Esophagus muscularis mucosa (tissue), 4 donors: ENCODE results near the gene TOPORS. TPM values are rescaled to one million over a fixed set of nuclear protein-coding genes. Genes with fewer than 3 reads are reported as not detected.

Experiments
- DNase-seq: peaks from one replicate; pipeline ENCODE4 v3.0.0-alpha.2; 2017; ENCODE audit errors: extremely low spot score
- H3K27ac ChIP-seq, 4 donors: fragments of 200-600 bp; sonication (generic); replicated peaks in 1 of 4; 1 replicate in 3 of 4; 2 replicates in 1 of 4; pipeline ENCODE4 v1.5.1; 2016 to 2019; ENCODE audit warnings: mild to moderate bottlenecking in 1 of 4
- H3K27me3 ChIP-seq, 4 donors: fragments of 200-600 bp; sonication (generic); one replicate each; pipeline versions ENCODE4 v1.5.1 to v1.6.0; 2016 to 2019
- H3K36me3 ChIP-seq, 4 donors: fragments of 200-600 bp; sonication (generic); one replicate each; pipeline ENCODE4 v1.5.1; 2016 to 2019
- H3K4me1 ChIP-seq, 4 donors: fragments of 200-600 bp; sonication (generic); one replicate each; pipeline ENCODE4 v1.5.1; 2016 to 2019
- H3K4me3 ChIP-seq, 4 donors: fragments of 200-600 bp; sonication (generic); 1 replicate in 2 of 4; 2 replicates in 2 of 4; pipeline ENCODE4 v1.5.1; 2016 to 2019; ENCODE audit warnings: mild to moderate bottlenecking in 4 of 4, moderate library complexity in 1 of 4
- H3K9me3 ChIP-seq, 4 donors: fragments of 200-600 bp; sonication (generic); 1 replicate in 3 of 4; 2 replicates in 1 of 4; pipeline ENCODE4 v1.5.1; 2016 to 2019
- CTCF ChIP-seq, 3 experiments: fragments of 200-600 bp in 2 of 3; fragments of 450-650 bp in 1 of 3; sonication (generic) in 2 of 3; IDR thresholded peaks; one replicate each; pipeline ENCODE4 v1.5.1; 2017 to 2019; ENCODE audit warnings: antibody characterized with exemption in 3 of 3, mild to moderate bottlenecking in 2 of 3, moderate library complexity in 1 of 3
- EP300 ChIP-seq: sonication (generic); formaldehyde crosslinking; IDR thresholded peaks from one replicate; pipeline ENCODE4 v1.6.1; 2017; ENCODE audit warnings: antibody characterized with exemption
- POLR2A ChIP-seq: fragments of 450-650 bp; IDR thresholded peaks from one replicate; pipeline ENCODE4 v1.6.1; 2017; ENCODE audit warnings: antibody characterized with exemption, moderate library complexity, mild to moderate bottlenecking, low read depth
- POLR2AphosphoS5 ChIP-seq, 2 donors: sonication (generic); formaldehyde crosslinking; IDR thresholded peaks; one replicate each; pipeline ENCODE4 v1.6.1; 2017; ENCODE audit warnings: antibody characterized with exemption in 2 of 2
- WGBS: methylation state at CpG from one replicate; pipeline ENCODE4 v1.1.5; 2018; 5-methylcytosine and 5-hydroxymethylcytosine counted together
- intact Hi-C: fragments of 100-400 bp; cut with DNase I; formaldehyde crosslinking; loops from one replicate; pipeline ENCODE4 v1.15.1; 2023
- total RNA-seq, 4 donors: library from RNA; depleted of rRNA; stranded (reverse); fragments of >200 nt; gene quantifications; one replicate each; pipeline versions ENCODE4 v1.1.0 to v1.2.1, GENCODE V29; 2016

Gene TOPORS
- total RNA-seq, 4 donors from 2014 or later: 16.5 to 25.9 (median 21.7) TPM

GRCh38 chr9:32570262-32570661, 17.9 kb upstream of the TOPORS start:
- intact Hi-C loops: loop anchor here (5.0 kb wide), 1 partner anchor 43 kb away; the partner anchor contains the start of gene RIGI
- H3K4me3 ChIP-seq: no peak overlapping the region
- no peaks in the 10 kb centered on the region for H3K27me3 ChIP-seq
- H3K36me3 ChIP-seq: peaks cover 16 to 50% (median 30%) of the 10 kb centered on the region in 4 donors
- no peak for TF ChIP-seq EP300
- TF ChIP-seq POLR2AphosphoS5 (IDR thresholded peaks at IDR 0.05): no peak
- TF ChIP-seq POLR2A: no peak
- no peak for TF ChIP-seq CTCF (IDR thresholded peaks at IDR 0.05)
- H3K9me3 ChIP-seq: no peaks in the 10 kb centered on the region
- no peak for DNase-seq
- no peak overlapping the region for H3K27ac ChIP-seq
- peaks cover 24 to 39% (median 30%) of the 10 kb centered on the region in 4 donors for H3K4me1 ChIP-seq
- 88% methylated on average over 4 of the region's 4 CpGs for WGBS

- intact Hi-C loops: no loop called here
- H3K4me1 ChIP-seq: peaks cover 10 to 26% (median 19%) of the 10 kb centered on the region in 4 donors
- TF ChIP-seq POLR2A (no peak), POLR2AphosphoS5 (IDR thresholded peaks at IDR 0.05) (no peak), CTCF (IDR thresholded peaks at IDR 0.05) (no peak), EP300 (no peak)
- no peak for DNase-seq
- no peak overlapping the region for H3K4me3 ChIP-seq
- no peak overlapping the region for H3K27ac ChIP-seq
- no peaks in the 10 kb centered on the region for H3K9me3 ChIP-seq
- H3K27me3 ChIP-seq: no peaks in the 10 kb centered on the region
- 93% methylated on average over 18 of the region's 26 CpGs for WGBS
- peaks cover 16 to 64% (median 39%) of the 10 kb centered on the region in 4 donors for H3K36me3 ChIP-seq
Measured at GRCh38 chr9:32566770-32567169, 14.4 kb upstream of the TOPORS start.

GRCh38 chr9:32565967-32566366, 13.6 kb upstream of the TOPORS start:
- H3K27me3 ChIP-seq: no peaks in the 10 kb centered on the region
- no peaks in the 10 kb centered on the region for H3K9me3 ChIP-seq
- H3K4me3 ChIP-seq: no peak overlapping the region
- intact Hi-C loops: no loop called here
- H3K4me1 ChIP-seq: peaks cover 2 to 18% (median 11%) of the 10 kb centered on the region in 4 donors
- WGBS: 91% methylated on average over 6 of the region's 6 CpGs
- H3K36me3 ChIP-seq: peaks cover 16 to 64% (median 39%) of the 10 kb centered on the region in 4 donors
- no peak for DNase-seq
- TF ChIP-seq CTCF (IDR thresholded peaks at IDR 0.05) (no peak), EP300 (no peak), POLR2A (no peak), POLR2AphosphoS5 (IDR thresholded peaks at IDR 0.05) (no peak)
- no peak overlapping the region for H3K27ac ChIP-seq

- no peak overlapping the region for H3K27ac ChIP-seq
- no peak overlapping the region for H3K4me3 ChIP-seq
- H3K9me3 ChIP-seq: no peaks in the 10 kb centered on the region
- H3K27me3 ChIP-seq: no peaks in the 10 kb centered on the region
- peaks cover 0 to 12% (median 2%) of the 10 kb centered on the region in 4 donors for H3K4me1 ChIP-seq
- WGBS: 67% methylated on average over 3 of the region's 3 CpGs
- no peak for TF ChIP-seq POLR2A
- no peak for TF ChIP-seq POLR2AphosphoS5 (IDR thresholded peaks at IDR 0.05)
- TF ChIP-seq EP300: no peak
- no peak for TF ChIP-seq CTCF (IDR thresholded peaks at IDR 0.05)
- intact Hi-C loops: no loop called here
- H3K36me3 ChIP-seq: peaks cover 0 to 20% (median 2%) of the 10 kb centered on the region in 4 donors
- DNase-seq: no peak
Measured at GRCh38 chr9:32558408-32558934, 6.1 kb upstream of the TOPORS start.

DNA sequence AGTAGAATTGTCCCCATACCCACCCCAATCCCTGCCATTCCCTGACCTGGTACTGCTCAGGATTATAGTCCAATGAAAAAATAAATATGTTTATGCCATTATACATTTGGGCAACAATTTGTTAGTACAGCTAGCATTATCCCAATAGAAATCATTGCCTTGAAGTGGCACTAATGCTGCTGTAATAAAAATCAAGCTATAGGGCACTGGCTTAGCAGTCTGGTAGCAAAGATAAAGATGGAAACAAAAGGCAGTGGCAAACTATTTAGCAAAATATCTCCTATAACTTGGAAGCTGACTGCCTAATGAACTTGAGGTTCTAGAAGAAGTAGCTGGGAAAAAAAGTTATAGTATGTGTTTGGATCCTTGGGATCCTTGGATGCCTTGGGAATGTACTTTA, 2.2 kb upstream of the TOPORS start:
- Histone ChIP-seq H3K4me3 (no peak overlapping the region), H3K27ac (peak overlapping the region in 1 of 4 donors; percentile 1), H3K4me1 (peaks cover 15 to 32% (median 18%) of the 10 kb centered on the region in 4 donors), H3K36me3 (peaks cover 0 to 20% (median 2%) of the 10 kb centered on the region in 4 donors), H3K27me3 (no peaks in the 10 kb centered on the region), H3K9me3 (no peaks in the 10 kb centered on the region)
- no peak for DNase-seq
- intact Hi-C loops: loop anchor here (5.0 kb wide), 1 partner anchor 167 kb away; no protein-coding TSS in a partner anchor
- TF ChIP-seq CTCF (IDR thresholded peaks at IDR 0.05) (no peak), POLR2A (no peak), POLR2AphosphoS5 (IDR thresholded peaks at IDR 0.05) (no peak), EP300 (no peak)
